Common myeloid progenitor, CD34-positive (primary cell): Measurements from ENCODE around the gene MYO3B.

Source experiments
- CTCF ChIA-PET: fragments of 350-600 bp; sonication (Branson Sonifier 250); formaldehyde crosslinking; loops from one replicate; lab custom pipeline; 2021; ENCODE audit warnings: antibody characterized with exemption; lab: Charles Lee
- POLR2A ChIA-PET: fragments of 350-600 bp; sonication (Branson Sonifier 250); formaldehyde crosslinking; loops from one replicate; lab custom pipeline; 2021; ENCODE audit warnings: antibody characterized with exemption; lab: Charles Lee
- DNase-seq, 3 donors: peaks; one replicate each; pipeline versions ENCODE4 v3.0.0 to v3.0.0-alpha.2; 2013
- H3K27ac ChIP-seq, 2 experiments: 1 replicate in 1 of 2; 2 replicates in 1 of 2; pipeline ENCODE4 v1.7.0; 2013; ENCODE audit warnings: inconsistent platforms in 2 of 2, low read length in 2 of 2, mild to moderate bottlenecking in 2 of 2, low read depth in 1 of 2, moderate library complexity in 1 of 2; ENCODE audit not compliant: severe bottlenecking in 2 of 2, insufficient read depth in 1 of 2, poor library complexity in 1 of 2
- H3K27me3 ChIP-seq, 5 experiments: replicated peaks in 2 of 5; 1 replicate in 3 of 5; 2 replicates in 2 of 5; pipeline versions ENCODE4 v1.6.1 to v1.7.0; 2013; ENCODE audit warnings: low read length in 4 of 5, mild to moderate bottlenecking in 2 of 5, moderate library complexity in 2 of 5, inconsistent platforms in 1 of 5; ENCODE audit not compliant: insufficient read depth in 5 of 5, control insufficient read depth in 4 of 5
- H3K36me3 ChIP-seq, 4 experiments: 1 replicate in 2 of 4; 2 replicates in 2 of 4; pipeline versions ENCODE4 v1.6.1 to v1.7.0; 2013; ENCODE audit warnings: low read length in 3 of 4, control low read depth in 1 of 4, mild to moderate bottlenecking in 1 of 4; ENCODE audit not compliant: control insufficient read depth in 4 of 4, insufficient read depth in 4 of 4
- H3K4me1 ChIP-seq, 4 experiments: 1 replicate in 3 of 4; 2 replicates in 1 of 4; pipeline versions ENCODE4 v1.6.1 to v1.7.1; 2013; ENCODE audit warnings: low read length in 3 of 4, mild to moderate bottlenecking in 3 of 4, control low read depth in 1 of 4, inconsistent platforms in 1 of 4, moderate library complexity in 1 of 4; ENCODE audit not compliant: control insufficient read depth in 4 of 4, insufficient read depth in 4 of 4; ENCODE audit errors: control extremely low read depth in 1 of 4
- H3K4me3 ChIP-seq, 7 experiments: 1 replicate in 4 of 7; 2 replicates in 3 of 7; pipeline versions ENCODE4 v1.5.1 to v1.7.0; 2013; ENCODE audit warnings: mild to moderate bottlenecking in 7 of 7, low read length in 6 of 7, moderate library complexity in 6 of 7, inconsistent platforms in 2 of 7, low read depth in 2 of 7, control low read depth in 1 of 7; ENCODE audit not compliant: insufficient read depth in 4 of 7, control insufficient read depth in 1 of 7; ENCODE audit errors: extremely low read depth in 1 of 7
- H3K9me3 ChIP-seq, 5 experiments: 1 replicate in 4 of 5; 2 replicates in 1 of 5; pipeline versions ENCODE4 v1.6.1 to v1.7.1; 2013; ENCODE audit warnings: low read length in 4 of 5, mild to moderate bottlenecking in 2 of 5, inconsistent platforms in 1 of 5, low read depth in 1 of 5, moderate library complexity in 1 of 5; ENCODE audit not compliant: control insufficient read depth in 4 of 5, insufficient read depth in 2 of 5; ENCODE audit errors: control extremely low read depth in 1 of 5
- WGBS: methylation state at CpG from one replicate; pipeline ENCODE4 v1.1.5; 2013; ENCODE audit not compliant: insufficient coverage; 5-methylcytosine and 5-hydroxymethylcytosine counted together

Gene MYO3B

DNA sequence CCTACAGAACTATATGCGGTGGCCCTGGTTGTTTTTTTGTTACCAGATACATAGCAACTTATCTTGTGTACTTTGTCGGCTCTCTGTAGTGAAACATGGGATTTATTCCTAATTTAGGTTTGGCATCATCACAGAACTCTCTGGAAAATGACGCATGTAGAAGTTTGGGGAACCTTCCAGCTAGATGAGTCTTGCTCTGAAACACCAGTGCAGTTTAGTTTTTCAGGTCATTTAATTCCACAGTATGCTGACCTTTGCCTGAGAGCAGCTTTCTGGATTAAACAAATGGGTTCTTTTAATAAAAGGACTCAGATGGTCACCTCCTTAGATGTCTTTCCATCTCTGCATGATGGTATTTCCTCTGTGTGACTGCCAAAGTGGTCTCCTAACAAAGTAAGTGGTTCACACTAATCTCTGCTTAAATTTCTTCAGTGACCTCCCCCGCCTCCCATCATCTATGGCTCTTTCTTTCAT lies 39.9 kb downstream of the MYO3B start:
- Histone ChIP-seq H3K36me3 (no peaks in the 10 kb centered on the region), H3K4me1 (peaks cover 0 to 2% (median 0%) of the 10 kb centered on the region in 4 experiments), H3K9me3 (no peaks in the 10 kb centered on the region), H3K27ac (no peak overlapping the region), H3K27me3 (no peaks in the 10 kb centered on the region), H3K4me3 (no peak overlapping the region)
- no peak for DNase-seq
- ChIA-PET CTCF (interaction anchor here (0.6 to 1.0 kb wide), 2 partner anchors 178 to 201 kb away, joined by 3 read pairs; no protein-coding TSS in a partner anchor), POLR2A (no interaction called here)
- 96% methylated on average over 3 of the region's 4 CpGs for WGBS

DNA sequence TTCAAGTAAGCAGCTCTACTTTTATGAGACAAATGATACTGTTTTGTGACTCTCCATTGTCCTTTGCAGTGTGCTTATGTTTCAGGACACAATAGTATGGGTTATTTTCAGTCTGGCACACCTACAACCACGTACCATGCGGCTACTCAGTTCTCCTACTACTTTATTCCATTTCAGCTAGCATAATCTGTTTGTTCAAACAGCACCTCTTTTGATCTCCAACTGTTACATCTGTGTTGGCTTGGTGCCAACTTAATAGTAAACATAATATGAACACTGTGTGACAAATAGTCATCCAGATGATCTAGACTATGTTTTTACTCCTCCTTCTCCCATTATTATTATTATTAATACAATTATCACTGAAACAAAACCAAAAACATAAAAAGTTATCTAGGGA lies 40.5 kb downstream of the MYO3B start:
- no peak for DNase-seq
- Histone ChIP-seq H3K4me1 (no peaks in the 10 kb centered on the region), H3K9me3 (no peaks in the 10 kb centered on the region), H3K27ac (no peak overlapping the region), H3K27me3 (no peaks in the 10 kb centered on the region), H3K4me3 (no peak overlapping the region), H3K36me3 (no peaks in the 10 kb centered on the region)
- ChIA-PET POLR2A (no interaction called here), CTCF (interaction anchor here (1.0 kb wide), 1 partner anchor 178 kb away, joined by 3 read pairs; no protein-coding TSS in a partner anchor)
- no CpG with 5 or more reads among the region's 2 CpGs for WGBS

DNA sequence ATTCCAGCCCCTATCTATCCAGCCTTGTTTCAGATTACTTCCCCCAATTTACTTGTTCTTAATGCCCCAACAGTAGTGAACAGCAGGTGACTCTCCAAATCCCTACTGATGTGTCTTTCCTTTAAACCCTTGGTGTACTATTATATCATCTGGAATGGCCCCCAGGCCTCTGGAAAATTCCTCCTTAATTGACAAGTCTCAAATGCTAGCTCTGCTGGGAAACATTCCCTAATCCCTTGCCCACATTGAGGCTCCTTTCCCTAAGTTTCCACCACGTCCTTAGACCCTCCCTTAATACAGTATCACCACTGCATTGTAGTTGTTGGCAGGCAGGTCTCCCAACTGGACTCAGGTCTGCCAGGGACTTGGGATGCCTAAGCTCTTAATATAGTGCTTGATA lies 41.0 kb downstream of the MYO3B start:
- POLR2A ChIA-PET, result no interaction called here
- Histone ChIP-seq H3K4me3 (no peak overlapping the region), H3K27ac (no peak overlapping the region), H3K4me1 (no peaks in the 10 kb centered on the region), H3K9me3 (no peaks in the 10 kb centered on the region), H3K27me3 (no peaks in the 10 kb centered on the region), H3K36me3 (no peaks in the 10 kb centered on the region)
- 100% methylated on average over 1 of the region's 1 CpG for WGBS
- CTCF ChIA-PET, result interaction anchor here (0.7 to 1.0 kb wide), 2 partner anchors 106 to 177 kb away, joined by 3 read pairs; no protein-coding TSS in a partner anchor
- DNase-seq, result no peak

DNA sequence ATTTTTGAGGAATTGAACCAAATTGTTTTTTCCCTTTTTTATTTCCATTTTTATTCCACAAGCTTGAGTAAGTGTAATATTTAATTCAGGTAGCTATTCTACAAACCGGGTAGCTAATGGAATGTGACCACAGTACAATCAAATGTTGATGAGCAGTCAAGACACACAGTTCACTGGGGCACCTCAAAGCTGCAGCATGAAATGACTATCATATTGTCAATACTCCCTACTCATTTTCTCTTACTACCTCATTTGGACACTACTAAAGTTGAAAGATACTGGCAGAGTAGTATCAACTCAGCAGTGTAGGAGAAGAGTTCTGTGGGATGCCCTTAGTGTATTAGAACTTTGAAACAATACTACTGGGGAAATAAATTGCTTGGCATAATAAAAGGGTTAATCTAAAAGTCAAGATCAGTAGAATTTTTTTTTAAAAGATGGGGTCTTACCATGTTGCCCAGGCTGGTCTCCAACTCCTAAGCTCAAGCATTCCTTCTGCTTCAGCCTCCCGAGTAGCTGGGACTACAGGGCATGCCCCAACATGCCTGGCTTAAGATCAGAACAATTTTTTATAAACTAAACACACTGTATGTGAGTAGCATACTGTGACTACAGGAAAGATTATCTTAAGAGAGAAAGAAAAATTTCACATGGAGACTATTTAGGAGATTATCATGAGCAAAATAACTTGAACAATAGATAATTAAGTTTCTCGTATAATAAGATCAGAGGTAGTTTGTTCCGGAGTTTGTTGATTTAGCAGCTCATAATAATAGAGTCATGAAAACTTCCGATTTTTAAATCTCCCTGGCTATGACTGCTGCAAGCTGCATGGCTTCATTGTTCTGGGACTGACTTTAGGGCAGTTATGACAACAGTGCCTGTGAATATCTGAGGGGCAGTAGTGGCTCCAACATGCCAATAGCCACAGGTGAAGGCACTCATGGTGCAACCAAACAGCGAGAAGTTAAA lies 43.7 kb downstream of the MYO3B start:
- CTCF ChIA-PET, result interaction anchor here (1.2 to 1.3 kb wide), 3 partner anchors 12 to 15 kb away, joined by 3 to 5 read pairs (median 5); no protein-coding TSS in a partner anchor
- H3K27me3 ChIP-seq, result no peaks in the 10 kb centered on the region
- no peaks in the 10 kb centered on the region for H3K36me3 ChIP-seq
- H3K4me1 ChIP-seq, result no peaks in the 10 kb centered on the region
- no peaks in the 10 kb centered on the region for H3K9me3 ChIP-seq
- WGBS, result 80% methylated on average over 5 of the region's 6 CpGs
- DNase-seq, result no peak
- no peak overlapping the region for H3K4me3 ChIP-seq
- POLR2A ChIA-PET, result no interaction called here
- H3K27ac ChIP-seq, result no peak overlapping the region

DNA sequence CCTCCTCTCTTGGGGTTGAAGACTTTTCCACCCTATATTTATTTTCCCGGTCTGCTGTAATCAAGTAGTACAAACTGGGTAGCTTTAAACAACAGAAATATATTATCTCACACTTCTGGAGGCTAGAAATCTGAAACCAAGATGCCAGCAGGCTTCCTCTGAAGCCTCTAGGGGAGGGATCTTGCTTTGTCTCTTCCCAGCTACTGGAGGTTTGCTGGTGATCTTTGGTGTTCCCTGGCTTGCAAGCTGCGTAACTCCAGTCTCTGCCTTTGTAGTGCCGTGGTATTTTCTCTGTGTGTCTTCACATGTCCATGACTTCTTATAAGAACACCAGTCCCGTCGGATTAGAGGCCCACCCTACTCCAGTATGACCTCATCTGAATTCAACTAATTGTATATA lies 44.4 kb downstream of the MYO3B start:
- ChIA-PET CTCF (interaction anchor here (1.2 to 1.3 kb wide), 3 partner anchors 11 to 14 kb away, joined by 3 to 5 read pairs (median 5); no protein-coding TSS in a partner anchor), POLR2A (no interaction called here)
- DNase-seq, result no peak
- 95% methylated on average over 4 of the region's 5 CpGs for WGBS
- Histone ChIP-seq H3K9me3 (no peaks in the 10 kb centered on the region), H3K27me3 (no peaks in the 10 kb centered on the region), H3K27ac (no peak overlapping the region), H3K4me1 (no peaks in the 10 kb centered on the region), H3K4me3 (no peak overlapping the region), H3K36me3 (no peaks in the 10 kb centered on the region)

DNA sequence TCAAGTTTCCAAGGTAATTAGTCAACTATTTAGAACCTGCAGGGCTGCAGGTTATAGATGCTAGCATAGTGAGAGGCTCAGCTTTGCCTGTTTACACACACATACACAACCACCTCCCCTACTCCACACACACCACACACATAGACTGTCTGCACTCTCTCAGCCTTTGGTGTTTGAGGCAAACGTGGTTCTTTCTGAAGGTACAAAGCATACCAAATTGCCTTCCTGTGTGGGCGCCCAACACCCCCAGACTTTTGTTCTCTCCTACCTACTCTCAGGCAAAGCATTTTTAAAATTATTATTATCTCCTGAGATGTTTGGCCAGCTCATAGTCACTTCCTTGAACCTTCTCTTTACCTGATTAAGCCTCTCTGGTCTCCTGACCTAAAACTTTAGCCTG lies 44.9 kb downstream of the MYO3B start:
- H3K4me3 ChIP-seq, result no peak overlapping the region
- 71% methylated on average over 2 of the region's 2 CpGs for WGBS
- DNase-seq, result no peak
- no peaks in the 10 kb centered on the region for H3K27me3 ChIP-seq
- H3K27ac ChIP-seq, result no peak overlapping the region
- H3K36me3 ChIP-seq, result no peaks in the 10 kb centered on the region
- ChIA-PET POLR2A (no interaction called here), CTCF (interaction anchor here (1.2 to 1.3 kb wide), 3 partner anchors 10 to 14 kb away, joined by 3 to 5 read pairs (median 5); no protein-coding TSS in a partner anchor)
- H3K4me1 ChIP-seq, result no peaks in the 10 kb centered on the region
- no peaks in the 10 kb centered on the region for H3K9me3 ChIP-seq
